ENCODE measurements around the gene SUGP1.

The SUGP1 gene

DNA sequence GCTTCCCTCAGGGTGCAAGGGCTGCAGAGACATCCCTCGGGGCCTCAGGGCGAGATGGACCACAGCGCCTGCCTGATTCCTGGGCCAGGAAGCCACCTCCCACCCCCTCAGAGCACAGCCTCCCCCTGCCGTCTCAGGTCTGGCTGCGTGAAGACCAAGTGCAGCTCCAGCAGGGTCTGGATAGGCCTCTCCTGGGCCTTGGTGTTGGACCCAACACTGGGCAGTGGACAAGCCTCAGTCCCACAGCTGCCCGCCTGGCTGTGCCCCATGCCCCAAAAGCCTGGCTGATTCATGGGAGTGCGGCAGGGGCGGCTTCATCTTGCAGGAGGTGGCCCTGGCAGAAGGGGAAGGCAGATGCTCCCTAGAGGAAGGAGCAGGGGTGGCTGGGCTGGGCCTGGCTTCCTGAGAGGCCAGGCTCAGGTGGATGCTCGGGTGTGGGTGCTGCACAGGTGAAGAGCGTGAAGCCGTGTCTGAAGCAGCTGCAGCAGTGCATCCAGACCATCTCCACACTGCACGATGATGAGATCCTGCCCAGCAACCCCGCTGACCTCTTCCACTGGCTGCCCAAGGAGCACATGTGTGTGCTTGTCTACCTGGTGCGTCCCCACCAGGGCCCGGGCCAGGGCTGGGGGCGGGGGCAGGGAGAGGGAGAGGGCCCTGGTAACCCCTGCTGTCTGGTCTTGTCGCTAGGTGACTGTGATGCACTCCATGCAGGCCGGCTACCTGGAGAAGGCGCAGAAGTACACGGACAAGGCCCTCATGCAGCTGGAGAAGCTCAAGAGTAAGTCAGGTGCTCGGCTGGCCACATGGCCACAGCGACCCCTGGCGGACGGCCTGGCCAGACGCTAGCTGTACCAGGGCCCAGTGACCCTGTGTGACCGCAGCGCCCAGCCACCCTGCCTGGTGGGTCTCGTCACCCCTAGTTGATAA, 22.0 kb upstream of the SUGP1 start:
- peak; percentile 57 to 83 (median 60) for DNase-seq

DNA sequence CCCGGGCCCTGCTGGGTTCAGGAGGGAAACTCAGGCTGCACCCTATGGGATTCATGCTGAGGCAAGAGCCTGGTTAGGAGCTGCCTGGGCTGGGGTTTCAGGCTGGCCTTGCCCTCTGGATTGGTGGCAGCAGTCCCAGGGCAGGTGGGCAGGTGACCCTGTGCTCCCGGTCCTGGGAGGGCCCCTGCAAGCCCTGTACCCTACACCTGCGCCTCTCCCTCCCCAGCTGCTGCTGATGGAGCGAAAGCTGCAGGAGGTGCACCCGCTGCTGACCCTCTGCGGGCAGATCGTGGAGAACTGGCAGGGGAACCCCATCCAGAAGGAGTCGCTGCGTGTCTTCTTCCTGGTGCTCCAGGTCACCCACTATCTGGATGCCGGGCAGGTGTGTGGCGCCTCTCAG, 20.7 kb upstream of the SUGP1 start:
- DNase-seq: no peak

DNA sequence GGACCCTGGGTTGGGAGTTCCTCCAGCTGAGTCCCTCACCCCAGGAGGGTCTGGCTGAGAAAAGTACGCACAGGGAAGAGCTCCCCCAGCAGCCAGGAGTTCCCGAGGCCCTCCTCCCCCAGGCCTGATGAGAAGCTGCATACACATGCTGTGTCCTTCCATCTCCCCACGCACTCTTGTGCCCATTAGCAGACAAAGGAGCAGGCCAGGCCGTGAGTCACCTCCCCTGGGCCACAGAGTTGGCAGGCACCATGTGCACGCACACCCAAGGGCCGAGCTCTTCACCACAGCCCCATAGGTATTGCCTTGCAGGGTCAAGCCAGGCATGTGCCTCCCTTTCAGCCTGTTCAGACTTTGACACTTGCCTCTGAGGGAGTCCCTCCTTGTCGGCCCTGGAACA, 17.8 kb upstream of the SUGP1 start:
- no peak for DNase-seq

DNA sequence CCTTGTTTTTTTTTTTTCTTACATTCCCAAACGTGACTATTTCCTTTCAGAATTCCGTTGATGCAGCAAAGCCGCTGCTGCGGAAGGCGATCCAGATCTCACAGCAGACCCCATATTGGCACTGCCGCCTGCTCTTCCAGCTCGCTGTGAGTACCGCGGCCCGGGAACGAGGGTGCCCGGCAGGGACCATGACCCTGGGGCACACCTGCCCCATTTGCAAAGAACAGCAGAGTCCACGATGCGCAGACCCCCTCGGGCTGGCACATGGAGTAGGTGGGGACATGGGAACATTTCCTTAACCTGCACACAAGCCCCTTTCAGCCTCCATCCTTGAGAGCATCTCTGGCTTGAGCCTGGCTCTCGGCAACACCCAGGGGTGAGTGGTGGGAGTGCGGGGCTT, 16.8 kb upstream of the SUGP1 start:
- DNase-seq: no peak

DNA sequence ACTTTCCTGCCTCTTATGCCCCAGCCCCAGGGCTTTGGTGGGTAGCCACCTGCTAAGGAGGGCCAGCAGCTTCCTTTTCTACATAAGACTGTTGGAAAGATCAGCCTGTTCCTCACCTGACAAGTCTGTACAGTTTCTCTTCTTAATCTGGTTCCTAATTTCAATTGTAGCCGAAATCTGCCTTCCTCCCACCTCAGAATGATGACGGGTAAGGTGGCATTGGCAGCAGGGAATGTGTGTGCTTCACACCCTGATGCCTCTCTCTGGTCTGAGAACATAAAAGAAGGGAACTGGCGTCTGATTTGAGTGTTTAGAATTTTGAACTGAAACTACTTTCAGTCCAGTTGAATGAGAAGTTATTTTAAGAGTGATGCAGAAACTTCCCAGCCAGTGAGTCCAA, 16.3 kb upstream of the SUGP1 start:
- DNase-seq: no peak

DNA sequence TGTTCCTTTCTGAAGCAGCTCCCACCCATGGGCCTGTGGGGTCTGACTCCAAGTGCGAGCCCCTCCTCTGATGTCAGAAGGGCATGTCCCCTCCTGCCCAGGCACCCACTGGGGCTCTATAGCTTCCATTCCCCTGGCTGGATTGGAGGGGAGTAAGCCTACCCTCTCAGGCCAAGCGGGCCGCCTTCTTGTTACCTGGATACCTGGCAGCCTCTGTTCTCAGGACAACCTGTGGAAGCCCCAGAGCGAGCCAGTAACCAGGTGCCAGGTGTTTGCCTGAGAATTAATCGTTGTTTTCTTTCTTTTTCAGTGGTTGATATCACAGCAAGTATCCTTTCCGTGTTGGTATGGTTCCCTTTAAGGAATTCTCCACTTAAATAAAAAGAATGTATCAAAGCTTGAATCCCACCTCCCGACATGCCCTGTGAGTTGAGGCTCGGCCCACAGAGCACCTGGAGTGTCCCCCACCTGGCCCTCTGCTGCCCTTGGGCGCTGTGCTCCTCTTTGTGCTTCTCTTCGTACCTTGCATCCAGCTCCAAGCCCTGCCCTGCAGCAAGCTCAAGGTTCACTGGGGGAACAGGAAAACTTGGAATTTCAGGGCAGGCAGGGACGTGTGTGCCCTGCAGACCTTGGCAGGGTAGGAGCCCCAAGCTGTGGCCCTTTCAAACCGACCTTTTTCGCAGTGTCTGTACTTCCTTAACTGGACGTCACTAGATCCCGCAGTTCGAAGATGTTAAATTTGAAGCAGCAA, 15.3 kb upstream of the SUGP1 start:
- no peak for DNase-seq

DNA sequence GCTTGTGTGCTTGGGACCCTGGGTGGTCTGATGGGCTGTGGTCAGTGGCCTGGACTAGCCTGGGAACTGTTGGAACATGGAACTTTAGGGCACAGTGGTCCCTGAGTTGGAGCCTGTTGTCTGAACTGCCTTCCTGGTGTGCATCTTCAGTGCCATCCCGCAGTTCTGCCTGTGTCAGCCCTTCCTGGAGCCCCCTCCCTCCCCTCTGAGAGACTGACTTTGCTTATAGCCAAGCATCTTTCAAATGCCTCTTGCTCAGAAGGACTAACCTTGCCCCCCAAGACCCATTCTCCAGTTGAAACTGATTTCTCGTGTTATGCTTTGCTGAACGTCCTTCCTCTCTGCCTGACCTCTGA, 14.7 kb upstream of the SUGP1 start:
- DNase-seq: no peak

DNA sequence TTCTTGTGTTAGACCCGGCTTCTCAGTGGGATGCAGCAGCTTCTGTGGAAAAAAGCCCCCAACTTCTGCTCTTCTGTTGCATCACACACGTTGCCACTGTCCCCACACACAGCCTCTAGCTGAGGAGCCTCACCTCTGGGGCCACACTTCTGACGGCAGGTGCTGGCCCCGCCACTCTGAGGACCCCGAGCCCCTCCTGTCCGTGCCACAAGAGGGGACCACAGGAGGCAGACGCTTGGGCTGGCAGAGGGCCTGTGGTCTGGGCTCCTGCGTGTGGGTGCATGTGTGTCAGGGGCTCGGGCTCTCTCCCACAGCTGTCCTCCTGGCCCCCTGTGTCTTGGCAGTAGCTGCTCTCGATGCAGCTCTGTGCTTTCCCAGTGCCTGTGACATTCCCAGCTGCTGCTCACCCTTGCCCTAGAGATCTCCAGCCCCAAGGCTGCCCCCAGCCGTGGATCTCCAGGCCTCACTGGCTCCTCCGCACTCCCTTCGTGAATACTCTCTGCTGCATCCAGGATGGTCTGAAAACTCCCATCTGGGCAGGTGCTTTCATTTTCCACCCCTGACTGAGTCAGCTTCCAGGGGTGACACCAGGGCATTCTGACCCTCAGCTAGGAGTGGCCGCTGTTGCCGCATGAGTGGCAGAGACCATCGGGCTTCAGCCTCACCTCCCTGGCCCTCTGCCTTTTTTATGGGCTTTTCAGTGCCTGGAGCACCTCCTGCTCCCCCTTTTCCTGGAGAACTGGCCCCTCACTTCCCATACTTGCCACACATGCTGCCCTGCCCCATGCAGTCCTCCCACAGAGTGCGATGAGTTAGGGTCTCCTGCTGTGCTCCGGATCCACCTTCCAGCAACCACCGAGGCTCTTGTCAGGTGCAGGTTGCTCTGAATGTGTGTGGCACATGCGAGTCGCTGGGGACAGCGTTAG, 14.0 kb upstream of the SUGP1 start:
- DNase-seq: no peak

DNA sequence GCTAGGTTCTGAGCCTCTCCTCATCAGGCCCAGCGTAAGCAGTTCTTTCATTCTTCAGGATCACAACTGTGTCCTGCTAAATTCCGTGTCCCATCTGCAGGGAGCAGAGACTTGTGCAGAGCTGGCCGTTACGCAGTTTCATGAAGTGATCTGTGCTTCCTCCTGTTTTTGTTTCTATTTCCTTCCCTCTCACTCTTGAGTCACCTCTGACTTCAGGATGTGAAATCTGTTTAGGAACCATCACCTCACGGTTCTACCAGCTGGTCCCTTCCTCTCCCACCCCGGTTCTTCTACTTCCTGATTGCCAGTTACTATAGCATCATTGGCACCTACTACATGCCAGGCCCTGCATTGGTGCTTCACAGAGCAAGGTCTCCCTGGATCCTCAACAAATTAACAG, 8.8 kb upstream of the SUGP1 start:
- no peak for DNase-seq

DNA sequence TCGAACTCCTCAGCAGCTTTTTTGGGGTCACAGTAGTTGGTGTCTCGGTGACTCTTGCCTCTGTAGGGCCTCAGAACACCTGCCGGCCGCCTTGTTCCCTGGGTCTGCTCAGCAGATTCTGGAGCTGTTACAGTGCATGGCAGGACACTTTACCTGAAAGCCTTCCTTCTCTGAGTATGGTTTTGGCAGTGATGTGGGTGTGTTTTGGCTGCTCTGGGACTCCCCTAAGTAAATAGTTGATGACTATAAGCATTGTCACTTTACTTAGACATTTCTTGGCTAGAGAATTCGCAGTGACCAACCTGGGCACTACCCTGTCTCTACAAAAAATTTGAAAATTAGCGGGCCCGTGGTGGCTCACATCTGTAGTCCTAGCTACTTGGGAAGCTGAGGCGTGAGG, 7.4 kb upstream of the SUGP1 start:
- no peak for DNase-seq

DNA sequence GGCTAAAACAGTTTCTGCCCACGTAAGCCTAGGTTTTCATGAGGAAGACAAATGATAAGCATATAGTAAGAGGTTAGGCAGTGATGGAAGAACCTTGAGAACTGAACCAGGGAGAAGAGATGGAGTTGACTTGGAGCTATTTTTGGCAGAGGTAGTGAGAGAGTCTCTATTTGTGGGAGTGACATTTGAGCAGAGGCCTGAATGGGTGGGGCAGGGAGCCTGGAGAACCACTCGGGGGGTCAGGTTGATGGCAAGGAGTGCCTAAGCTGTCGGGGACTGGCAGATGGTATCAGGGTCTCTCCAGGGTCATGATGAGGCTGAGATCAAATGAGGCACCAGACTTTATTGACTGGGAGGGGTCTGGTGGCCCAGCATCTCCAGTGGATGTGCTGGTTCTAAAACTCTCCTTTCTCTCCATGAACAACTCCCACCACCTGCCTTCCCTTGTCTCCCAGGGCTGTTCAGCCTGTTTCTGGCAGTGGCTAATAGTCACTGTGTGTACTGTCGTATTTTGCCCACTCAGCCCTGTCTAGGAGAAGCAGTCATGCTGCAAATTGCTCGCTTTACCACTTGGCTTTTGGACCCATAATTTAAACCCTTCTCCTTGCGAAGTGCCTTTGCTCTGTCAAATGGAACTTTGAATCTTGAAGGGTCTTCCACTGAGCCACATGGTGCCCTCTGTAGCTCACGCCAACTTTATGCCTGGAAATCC, 3.9 kb upstream of the SUGP1 start:
- no peak for DNase-seq

DNA sequence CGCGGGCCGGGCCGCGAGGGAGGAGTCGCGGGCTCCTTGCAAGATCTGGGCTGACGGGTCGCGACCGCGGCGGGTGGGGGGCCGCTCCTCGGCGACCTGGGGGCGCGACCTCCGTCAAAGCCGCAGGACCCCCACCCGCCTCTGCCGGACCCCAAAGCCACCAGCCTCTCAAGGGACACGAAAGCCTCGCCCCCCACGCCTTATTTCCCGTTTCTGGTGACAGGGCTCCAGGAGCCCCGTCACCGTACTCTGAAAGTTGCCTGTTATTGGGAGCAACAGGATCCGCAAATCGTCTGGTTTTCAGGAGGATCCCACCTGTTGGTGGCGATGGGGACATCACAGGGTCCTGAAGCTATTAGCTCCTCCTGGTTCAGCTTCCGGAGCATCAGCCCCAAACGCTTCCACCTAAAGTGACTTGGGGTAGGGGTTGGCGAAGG, 850 bp upstream of the SUGP1 start:
- DNase-seq: peak in 2 of 3 experiments; percentile 37 to 56

DNA sequence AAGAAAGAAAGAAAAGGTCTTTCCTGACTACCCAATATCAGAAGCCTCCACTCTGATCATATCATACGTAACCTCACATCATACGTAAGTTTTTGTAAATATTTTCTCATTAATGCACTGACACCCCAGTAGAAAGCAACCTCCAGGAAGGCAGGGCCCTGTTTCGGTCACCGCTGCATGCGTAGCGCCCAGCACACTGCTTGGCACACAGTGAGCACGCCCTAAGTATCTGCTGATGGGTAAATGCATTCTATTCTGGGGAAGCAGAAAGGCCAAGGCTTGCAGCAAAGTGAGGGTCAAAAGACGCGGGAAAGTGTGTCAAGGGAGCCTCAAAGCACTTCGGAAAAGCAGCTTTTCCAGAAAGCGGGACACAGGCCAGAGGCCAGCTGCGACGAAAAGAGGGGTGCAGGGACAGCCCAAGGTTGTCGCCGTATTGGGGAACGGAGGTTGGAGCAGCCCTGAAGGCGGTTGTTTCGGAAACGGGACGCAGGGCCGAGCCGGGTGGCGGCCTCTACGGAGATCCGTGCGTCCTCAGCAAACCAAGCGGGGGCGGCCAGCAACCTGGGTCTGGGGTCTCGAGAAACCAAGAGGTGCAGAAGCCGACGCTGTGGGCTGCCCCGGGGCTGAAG, 463 bp downstream of the SUGP1 start:
- no peak for DNase-seq

DNA sequence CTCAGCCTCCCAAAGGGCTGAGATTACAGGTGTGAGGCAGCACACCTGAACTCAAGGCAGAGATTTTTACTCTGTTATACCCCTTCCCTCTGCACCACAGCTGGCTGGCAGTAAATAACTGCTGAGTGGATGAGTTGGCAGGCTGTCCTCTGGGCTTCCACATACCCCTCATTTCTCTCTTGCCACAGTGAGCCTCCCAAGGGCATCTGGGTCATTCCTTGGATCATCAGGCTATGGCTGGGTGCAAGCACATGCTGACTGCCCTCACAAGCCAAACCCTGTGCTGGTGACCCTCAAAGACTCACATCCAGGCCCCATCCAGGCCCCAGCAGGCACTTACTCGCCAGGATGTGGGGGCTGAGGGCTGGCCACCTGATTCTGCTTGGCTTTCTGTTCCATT, 4.2 kb downstream of the SUGP1 start:
- DNase-seq: no peak

DNA sequence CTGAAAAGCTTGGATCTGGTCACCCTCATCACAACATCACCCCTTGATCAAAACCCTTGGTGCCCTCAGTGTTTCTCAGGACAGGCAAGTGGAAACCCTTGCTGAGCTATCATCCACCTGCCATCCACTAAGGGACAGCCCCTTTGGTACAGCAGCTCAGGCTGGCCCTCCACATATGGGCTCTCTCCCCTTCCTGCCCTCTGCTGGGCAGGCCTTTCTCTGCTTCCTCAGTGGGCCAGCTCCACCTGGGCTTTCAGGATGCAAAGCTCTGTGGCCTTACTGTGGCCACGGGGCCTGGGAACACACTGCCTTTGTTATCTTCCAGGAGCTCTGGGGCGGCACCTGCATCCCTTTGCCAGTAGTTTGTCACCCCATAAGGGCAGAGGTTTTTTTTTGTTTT, 4.9 kb downstream of the SUGP1 start:
- no peak for DNase-seq

DNA sequence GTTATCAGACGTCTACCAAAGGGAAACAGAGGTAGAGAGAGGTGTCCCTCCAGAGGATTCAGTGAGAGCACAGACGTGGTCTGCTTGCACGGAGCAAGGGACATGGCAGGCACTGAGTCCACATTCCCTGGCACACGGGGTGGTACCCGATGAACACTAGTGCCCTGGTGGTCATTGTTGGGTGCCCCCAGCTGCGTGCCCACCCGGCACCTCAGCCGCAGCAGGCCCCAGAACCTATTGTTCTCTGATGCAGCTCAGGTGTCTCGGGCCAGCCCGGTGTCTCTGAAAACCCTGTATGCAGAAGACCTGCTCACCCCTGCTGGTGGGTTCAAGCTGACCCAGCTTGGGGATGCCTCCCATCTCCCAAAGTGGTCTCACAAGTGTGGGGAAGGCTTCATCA, 11.9 kb downstream of the SUGP1 start:
- no peak for DNase-seq

DNA sequence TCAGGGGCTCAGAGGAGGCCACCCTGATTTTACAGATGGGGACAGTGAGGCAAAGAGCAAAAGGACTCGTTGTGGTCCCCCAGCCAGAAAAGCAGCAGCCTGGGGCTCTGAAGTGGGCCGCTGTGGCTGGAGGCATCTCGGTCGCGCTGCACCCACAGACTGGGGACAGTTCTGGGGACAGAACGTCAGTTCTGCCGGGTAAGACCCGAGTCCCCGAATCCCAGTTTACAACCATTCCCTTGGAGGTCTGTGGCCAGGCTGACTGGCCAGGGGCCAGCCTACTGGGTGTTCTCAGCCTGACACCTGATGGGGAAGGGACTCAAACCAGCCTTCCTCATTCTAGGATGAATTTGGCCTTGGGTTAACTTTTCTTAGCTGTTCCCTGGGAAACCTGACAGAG, 14.1 kb downstream of the SUGP1 start:
- DNase-seq: no peak

DNA sequence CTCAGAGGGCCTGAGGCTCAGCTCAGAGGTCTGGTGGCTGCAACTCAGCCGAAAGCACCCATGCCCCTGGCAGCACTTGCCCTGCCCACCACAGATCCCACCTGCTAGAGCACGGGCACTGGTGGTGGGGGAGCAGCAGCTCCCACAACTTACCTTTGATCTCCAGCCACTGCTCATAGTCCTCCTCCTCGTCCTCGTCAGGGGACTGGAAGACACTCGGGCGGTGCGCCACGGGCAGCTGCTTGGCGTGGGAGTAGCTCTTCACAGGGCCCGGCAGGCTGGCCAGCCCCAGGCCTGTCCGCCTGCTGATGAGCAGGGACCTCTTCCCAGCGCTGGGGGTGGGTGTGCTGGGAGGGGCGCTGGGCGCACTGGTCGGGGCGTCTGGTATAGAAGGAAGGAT, 14.6 kb downstream of the SUGP1 start:
- DNase-seq: no peak

DNA sequence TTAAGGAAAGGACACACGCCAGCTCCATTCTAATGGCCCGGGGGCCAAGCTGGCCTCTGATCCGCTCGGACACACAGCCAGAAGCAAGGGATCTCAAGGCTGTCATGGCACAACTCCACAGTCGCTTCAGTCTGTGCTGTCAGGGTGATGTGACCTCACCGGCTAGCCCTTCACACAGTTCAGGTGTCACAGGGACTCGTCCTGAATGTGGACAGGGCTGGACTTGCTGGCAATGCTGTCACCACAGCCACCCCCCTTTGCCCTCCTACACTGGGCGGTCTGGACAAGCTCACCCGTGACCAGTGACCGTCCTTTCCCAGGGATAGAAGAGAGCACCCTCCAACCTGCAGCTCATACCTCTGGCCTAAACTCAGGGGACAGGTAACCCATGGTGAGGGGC, 15.2 kb downstream of the SUGP1 start:
- DNase-seq: no peak

DNA sequence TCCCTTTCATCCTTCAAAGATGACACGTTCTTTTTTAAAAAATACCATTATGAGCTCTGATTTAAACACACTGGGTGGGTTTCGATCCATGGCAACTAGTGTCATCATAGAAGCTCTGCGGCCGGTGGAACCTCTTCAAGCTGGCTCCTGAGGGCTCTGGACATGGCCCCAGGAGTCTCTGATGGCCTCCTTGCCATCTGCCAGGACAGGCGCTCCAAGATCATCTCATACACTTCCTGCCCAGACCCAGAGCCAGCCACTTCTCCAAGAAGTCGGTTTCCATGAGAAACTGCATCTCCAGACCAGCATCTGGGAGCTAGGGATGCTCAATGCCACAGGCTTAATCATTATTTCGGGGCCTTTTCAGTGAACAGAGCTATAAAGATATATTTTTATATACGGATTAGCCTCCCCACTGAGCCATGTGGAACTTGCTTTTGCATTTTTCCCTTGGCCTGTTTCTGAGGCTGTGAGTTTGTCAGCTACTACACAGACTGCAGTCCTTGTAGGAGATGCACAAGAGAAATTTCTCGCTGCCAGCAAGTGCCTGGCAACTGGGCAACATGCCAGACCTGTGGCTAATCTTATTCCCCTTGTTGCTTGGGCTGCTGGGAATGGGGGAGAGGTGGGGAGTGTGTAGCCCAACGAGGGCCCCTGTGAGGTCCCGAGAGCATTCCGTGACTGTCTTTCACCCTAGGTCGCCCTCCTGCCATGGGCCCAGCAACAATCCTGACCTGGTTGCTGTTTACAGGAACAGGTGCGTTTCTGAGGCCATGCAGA, 15.9 kb downstream of the SUGP1 start:
- DNase-seq: no peak

DNA sequence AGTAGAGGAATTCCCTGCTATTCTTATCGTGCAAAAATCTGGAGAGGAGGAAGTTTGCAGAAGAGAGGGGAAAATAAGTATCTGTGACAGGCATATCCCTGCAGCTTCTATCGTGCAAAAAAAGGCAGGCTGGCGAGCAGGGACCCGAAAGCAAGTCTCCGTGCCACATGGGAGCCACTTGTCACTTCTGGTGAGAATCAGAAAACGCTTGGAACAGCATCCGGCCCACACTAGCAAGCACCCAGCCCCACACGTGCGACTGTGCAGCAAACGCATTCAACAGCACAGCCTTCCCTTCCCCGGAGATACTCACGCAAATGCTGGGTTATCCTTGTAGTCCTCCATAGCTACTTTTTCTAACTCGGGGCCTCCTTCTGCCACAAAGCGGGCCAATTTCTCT, 16.9 kb downstream of the SUGP1 start:
- no peak for DNase-seq

Measured in NCI-H1417 (cell line).